PC-9 (cell line): ENCODE results near the gene IKZF2. TPM values are rescaled to one million over a fixed set of nuclear protein-coding genes. Genes with fewer than 3 reads are reported as not detected.

Source experiments
- BruUV-seq: library from RNA; stranded (reverse); fragments of 400-500 nt; replicated peaks from 2 replicates; lab custom pipeline; 2021; lab: Mats Ljungman, UMichigan
- CTCF ChIA-PET: fragments of 300-600 bp; sonication (Branson Sonifier 250); formaldehyde crosslinking; loops from one replicate; lab custom pipeline; 2022; ENCODE audit warnings: antibody characterized with exemption; lab: Charles Lee
- POLR2A ChIA-PET: fragments of 300-600 bp; sonication (Branson Sonifier 250); formaldehyde crosslinking; loops from one replicate; lab custom pipeline; 2022; ENCODE audit warnings: antibody characterized with exemption; ENCODE audit not compliant: unreplicated experiment; lab: Charles Lee
- DNase-seq, 2 experiments: peaks; one replicate each; pipeline versions ENCODE4 v3.0.0 to v3.0.0-alpha.2; 2015 to 2022; ENCODE audit warnings: mixed read lengths in 1 of 2
- H2AFZ ChIP-seq: fragments of 200-600 bp; sonication (generic); 2 replicates; pipeline ENCODE4 v1.8.1; 2017; ENCODE audit warnings: antibody characterized with exemption
- H3F3A ChIP-seq: fragments of 200-600 bp; sonication (generic); 2 replicates; pipeline ENCODE4 v1.8.1; 2017; ENCODE audit warnings: antibody characterized with exemption, mild to moderate bottlenecking, low read depth; ENCODE audit not compliant: insufficient read depth
- H3K27ac ChIP-seq: fragments of 200-600 bp; sonication (generic); 2 replicates; pipeline ENCODE4 v1.6.1; 2016; ENCODE audit warnings: mixed run types
- H3K27me3 ChIP-seq: fragments of 200-600 bp; sonication (generic); 2 replicates; pipeline ENCODE4 v1.6.1; 2016; ENCODE audit warnings: low read depth, mixed run types; ENCODE audit not compliant: insufficient read depth
- H3K36me3 ChIP-seq: fragments of 200-600 bp; sonication (generic); 2 replicates; pipeline ENCODE4 v1.6.1; 2016; ENCODE audit warnings: low read depth, mixed run types
- H3K4me1 ChIP-seq: fragments of 200-600 bp; sonication (generic); replicated peaks from 2 replicates; pipeline ENCODE4 v1.6.1; 2016; ENCODE audit warnings: mixed run types; ENCODE audit not compliant: insufficient read depth
- H3K4me2 ChIP-seq: fragments of 200-600 bp; sonication (generic); 2 replicates; pipeline ENCODE4 v1.6.1; 2017; ENCODE audit warnings: mixed run types
- H3K4me3 ChIP-seq: fragments of 200-600 bp; sonication (generic); 2 replicates; pipeline ENCODE4 v1.6.1; 2016; ENCODE audit warnings: mixed run types
- H3K79me2 ChIP-seq: fragments of 200-600 bp; sonication (generic); 2 replicates; pipeline ENCODE4 v1.6.1; 2017; ENCODE audit warnings: low read depth, mixed run types
- H3K9me2 ChIP-seq: fragments of 200-600 bp; sonication (generic); 2 replicates; pipeline ENCODE4 v1.8.1; 2017; ENCODE audit warnings: mild to moderate bottlenecking; ENCODE audit not compliant: insufficient read depth
- H3K9me3 ChIP-seq: fragments of 200-600 bp; sonication (generic); 2 replicates; pipeline ENCODE4 v1.8.1; 2016; ENCODE audit warnings: low read depth; ENCODE audit not compliant: insufficient read depth
- H4K20me1 ChIP-seq: fragments of 200-600 bp; sonication (generic); 2 replicates; pipeline ENCODE4 v1.8.1; 2017; ENCODE audit not compliant: insufficient read depth
- CTCF ChIP-seq: fragments of 200-600 bp; sonication (generic); conservative IDR thresholded peaks from 2 replicates; pipeline ENCODE4 v1.6.1; 2017; ENCODE audit warnings: mixed run types, antibody characterized with exemption, mild to moderate bottlenecking, moderate library complexity
- EZH2 ChIP-seq: fragments of 200-600 bp; sonication (generic); IDR thresholded peaks from 2 replicates; pipeline ENCODE4 v1.8.0; 2017; ENCODE audit warnings: antibody characterized with exemption, low read depth
- intact Hi-C: fragments of 100-400 bp; cut with micrococcal nuclease; formaldehyde crosslinking; loops from one replicate; pipeline ENCODE4 v1.10.0; 2022; ENCODE audit not compliant: unreplicated experiment
- total RNA-seq: library from RNA; stranded (reverse); gene quantifications from 2 replicates; pipeline ENCODE4 v1.2.3, GENCODE V29; 2021

IKZF2 gene
- total RNA-seq, 1 experiment from 2014 or later, result 28.3 TPM

- no peaks in the 10 kb centered on the region for H4K20me1 ChIP-seq
- intact Hi-C loops, result no loop called here
- no peaks in the 10 kb centered on the region for H3K79me2 ChIP-seq
- no peak overlapping the region for H3K27ac ChIP-seq
- no peaks in the 10 kb centered on the region for H3K27me3 ChIP-seq
- POLR2A ChIA-PET, result no interaction called here
- no peaks in the 10 kb centered on the region for H3F3A ChIP-seq
- CTCF ChIA-PET, result no interaction called here
- no peak overlapping the region for H3K4me2 ChIP-seq
- TF ChIP-seq CTCF, result no peak
- no peak for TF ChIP-seq EZH2
- no peak overlapping the region for H3K4me3 ChIP-seq
- H3K36me3 ChIP-seq, result no peaks in the 10 kb centered on the region
- BruUV-seq, result no TSS peak
- DNase-seq, result no peak
- H3K9me3 ChIP-seq, result no peaks in the 10 kb centered on the region
- H3K9me2 ChIP-seq, result no peaks in the 10 kb centered on the region
- H2AFZ ChIP-seq, result no peak overlapping the region
- no peaks in the 10 kb centered on the region for H3K4me1 ChIP-seq
Observed at GRCh38 chr2:213036836-213037235, 114.6 kb downstream of the IKZF2 start.

GRCh38 chr2:213034585-213034984, 116.8 kb downstream of the IKZF2 start:
- H3K4me2 ChIP-seq, result no peak overlapping the region
- H3K4me3 ChIP-seq, result no peak overlapping the region
- intact Hi-C loops, result no loop called here
- no peak overlapping the region for H3K27ac ChIP-seq
- DNase-seq, result no peak
- H3K27me3 ChIP-seq, result no peaks in the 10 kb centered on the region
- TF ChIP-seq CTCF, result no peak
- TF ChIP-seq EZH2, result no peak
- no peak overlapping the region for H2AFZ ChIP-seq
- H3K4me1 ChIP-seq, result no peaks in the 10 kb centered on the region
- no peaks in the 10 kb centered on the region for H3K36me3 ChIP-seq
- no peaks in the 10 kb centered on the region for H3K9me2 ChIP-seq
- H3F3A ChIP-seq, result no peaks in the 10 kb centered on the region
- no peaks in the 10 kb centered on the region for H3K79me2 ChIP-seq
- CTCF ChIA-PET, result no interaction called here
- POLR2A ChIA-PET, result no interaction called here
- no peaks in the 10 kb centered on the region for H4K20me1 ChIP-seq
- no peaks in the 10 kb centered on the region for H3K9me3 ChIP-seq
- BruUV-seq, result no TSS peak

GRCh38 chr2:213032607-213033006, 118.8 kb downstream of the IKZF2 start:
- no peaks in the 10 kb centered on the region for H3K36me3 ChIP-seq
- intact Hi-C loops, result no loop called here
- no peaks in the 10 kb centered on the region for H3K27me3 ChIP-seq
- no peaks in the 10 kb centered on the region for H4K20me1 ChIP-seq
- no peak overlapping the region for H3K4me2 ChIP-seq
- no peak for DNase-seq
- BruUV-seq, result no TSS peak
- H3K27ac ChIP-seq, result no peak overlapping the region
- TF ChIP-seq EZH2 (no peak), CTCF (no peak)
- no peak overlapping the region for H3K4me3 ChIP-seq
- H2AFZ ChIP-seq, result no peak overlapping the region
- H3K4me1 ChIP-seq, result no peaks in the 10 kb centered on the region
- H3K9me2 ChIP-seq, result no peaks in the 10 kb centered on the region
- H3F3A ChIP-seq, result no peaks in the 10 kb centered on the region
- CTCF ChIA-PET, result no interaction called here
- H3K9me3 ChIP-seq, result no peaks in the 10 kb centered on the region
- POLR2A ChIA-PET, result no interaction called here
- H3K79me2 ChIP-seq, result no peaks in the 10 kb centered on the region
